Measurements from ENCODE around the gene CDC42.

Gene CDC42

DNA sequence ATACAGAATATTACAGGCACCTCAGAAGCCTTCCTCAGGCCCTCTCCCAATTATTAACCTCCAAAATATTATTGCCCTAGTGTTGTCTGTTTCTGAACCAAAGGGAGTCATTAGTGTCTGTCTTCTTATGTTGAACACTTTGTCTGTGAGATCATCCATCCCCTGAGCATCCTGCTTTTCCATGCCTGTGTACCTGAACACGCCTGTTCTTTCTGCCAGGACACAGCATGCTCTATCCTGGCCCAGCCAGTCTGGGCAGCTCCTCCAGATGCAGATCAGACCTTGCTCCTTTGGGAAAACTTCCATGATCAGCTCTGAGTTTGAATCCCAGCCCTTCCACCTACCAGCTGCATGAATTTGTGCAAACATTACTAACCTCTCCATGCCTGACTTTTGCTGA, 11.0 kb upstream of the CDC42 start:
- no peak for TF ChIP-seq CTCF (IDR thresholded peaks at IDR 0.05; ENCODE audit: control insufficient read depth, insufficient read depth, low read depth, low read length, missing control alignments)
- no peak for DNase-seq (ENCODE audit: low read depth)
- no peak overlapping the region for H3K4me3 ChIP-seq (ENCODE audit: control insufficient read depth, low read depth, low read length)

- no peak overlapping the region for H3K4me3 ChIP-seq (ENCODE audit: control insufficient read depth, low read depth, low read length)
- no peak for TF ChIP-seq CTCF (IDR thresholded peaks at IDR 0.05; ENCODE audit: control insufficient read depth, insufficient read depth, low read depth, low read length, missing control alignments)
- DNase-seq (ENCODE audit: low read depth) = no peak
These were observed 9.2 kb upstream of the CDC42 start for GRCh38 chr1:22043198-22043769.

- TF ChIP-seq CTCF (IDR thresholded peaks at IDR 0.05; ENCODE audit: control insufficient read depth, insufficient read depth, low read depth, low read length, missing control alignments) = no peak
- DNase-seq (ENCODE audit: low read depth) = no peak
- no peak overlapping the region for H3K4me3 ChIP-seq (ENCODE audit: control insufficient read depth, low read depth, low read length)
These were observed 7.7 kb upstream of the CDC42 start for GRCh38 chr1:22044690-22045420.

- TF ChIP-seq CTCF (IDR thresholded peaks at IDR 0.05; ENCODE audit: control insufficient read depth, insufficient read depth, low read depth, low read length, missing control alignments) = no peak
- H3K4me3 ChIP-seq (ENCODE audit: control insufficient read depth, low read depth, low read length) = no peak overlapping the region
- no peak for DNase-seq (ENCODE audit: low read depth)
These were observed 6.8 kb upstream of the CDC42 start for GRCh38 chr1:22045604-22046228.

DNA sequence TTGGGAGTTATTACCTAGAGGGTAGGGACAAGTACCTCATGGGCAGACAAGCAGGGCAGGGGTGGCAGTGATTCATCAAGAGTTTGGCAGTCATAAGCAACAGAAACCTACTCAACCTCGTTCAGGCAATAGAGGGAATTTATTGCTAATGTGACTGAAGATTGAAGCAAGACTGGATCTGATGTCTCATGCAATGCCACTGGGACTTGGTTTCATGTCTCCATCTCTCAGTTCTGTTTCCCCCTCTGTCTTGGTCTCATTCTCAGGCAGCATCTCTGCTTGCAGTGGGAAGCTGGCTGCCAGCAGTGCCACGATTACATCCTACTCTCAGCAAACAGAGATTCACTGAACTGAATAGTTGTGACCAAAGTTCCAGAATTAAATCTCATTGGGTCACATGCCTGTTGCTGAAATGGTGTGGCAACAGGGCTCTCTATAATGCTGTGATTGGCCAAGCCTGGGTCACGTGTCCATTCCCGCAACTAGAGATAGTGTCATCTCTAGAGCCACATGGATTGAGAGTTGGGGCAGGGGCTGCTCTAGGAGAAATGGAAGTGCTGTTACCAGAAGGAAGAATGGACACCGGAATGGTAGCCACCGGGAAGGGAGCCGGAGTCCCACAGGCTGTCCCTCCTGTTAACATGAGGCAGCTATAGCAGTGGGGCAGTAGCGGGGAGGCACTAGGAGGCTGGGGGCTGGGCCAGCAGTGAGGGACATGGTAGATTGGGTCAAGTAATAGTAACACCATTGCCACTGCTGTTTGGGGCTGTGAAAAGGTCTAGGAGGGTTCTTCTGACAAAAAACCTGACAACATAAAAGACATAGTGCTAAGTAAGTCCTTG, 3.9 kb upstream of the CDC42 start:
- no peak for DNase-seq (ENCODE audit: low read depth)
- no peak overlapping the region for H3K4me3 ChIP-seq (ENCODE audit: control insufficient read depth, low read depth, low read length)
- TF ChIP-seq CTCF (IDR thresholded peaks at IDR 0.05; ENCODE audit: control insufficient read depth, insufficient read depth, low read depth, low read length, missing control alignments) = no peak

GRCh38 chr1:22050330-22050729, 2.2 kb upstream of the CDC42 start:
- H3K4me3 ChIP-seq (ENCODE audit: control insufficient read depth, low read depth, low read length) = no peak overlapping the region
- TF ChIP-seq CTCF (IDR thresholded peaks at IDR 0.05; ENCODE audit: control insufficient read depth, insufficient read depth, low read depth, low read length, missing control alignments) = no peak
- no peak for DNase-seq (ENCODE audit: low read depth)

Measured in AG09309 (cell line).